Peyer's patch (tissue), 4 donors: ENCODE measurements around the gene IRF9.

Experiments
- CTCF ChIP-seq, 6 experiments: fragments of 450-650 bp in 4 of 6; fragments of 200-600 bp in 2 of 6; sonication (generic) in 1 of 6; IDR thresholded peaks; one replicate each; pipeline ENCODE4 v1.5.1; 2017 to 2019; ENCODE audit warnings: antibody characterized with exemption in 6 of 6, mild to moderate bottlenecking in 3 of 6, moderate library complexity in 1 of 6
- POLR2A ChIP-seq, 2 donors: fragments of 450-650 bp; IDR thresholded peaks; one replicate each; pipeline ENCODE4 v1.5.1; 2017; ENCODE audit warnings: antibody characterized with exemption in 2 of 2, mild to moderate bottlenecking in 2 of 2, moderate library complexity in 2 of 2

- TF ChIP-seq CTCF (IDR thresholded peaks at IDR 0.05) (no peak), POLR2A (IDR thresholded peaks at IDR 0.05) (no peak)
These were observed 24.7 kb downstream of the IRF9 start for GRCh38 chr14:24185741-24186140.
